OCI-LY7 (cell line): ENCODE data around the gene WNT7A. TPM values are rescaled to one million over a fixed set of nuclear protein-coding genes. Genes with fewer than 3 reads are reported as not detected.

Source experiments
- BruUV-seq: library from RNA; stranded (reverse); fragments of 400-500 nt; replicated peaks from 2 replicates; lab custom pipeline; 2021; lab: Mats Ljungman, UMichigan
- CTCF ChIA-PET: fragments of 300-600 bp; sonication (Branson Sonifier 250); formaldehyde crosslinking; loops from one replicate; lab custom pipeline; 2022; ENCODE audit warnings: antibody characterized with exemption; ENCODE audit not compliant: unreplicated experiment; lab: Charles Lee
- POLR2A ChIA-PET: fragments of 300-600 bp; sonication (Branson Sonifier 250); formaldehyde crosslinking; loops from one replicate; lab custom pipeline; 2022; ENCODE audit warnings: antibody characterized with exemption; lab: Charles Lee
- DNase-seq: peaks from one replicate; pipeline ENCODE4 v3.0.0-alpha.2; 2015; ENCODE audit warnings: low spot score
- H2AFZ ChIP-seq: fragments of 200-600 bp; sonication (generic), shearing (Covaris generic); 2 replicates; pipeline ENCODE4 v1.6.1; 2014; ENCODE audit warnings: mild to moderate bottlenecking, antibody characterized with exemption, low read length, moderate library complexity
- H3K27ac ChIP-seq: fragments of 200-600 bp; sonication (generic); 2 replicates; pipeline ENCODE4 v1.5.1; 2014; ENCODE audit warnings: mixed run types, low read depth, mild to moderate bottlenecking, moderate library complexity, low read length, inconsistent platforms; ENCODE audit not compliant: poor library complexity, severe bottlenecking
- H3K36me3 ChIP-seq: fragments of 200-600 bp; sonication (generic); 2 replicates; pipeline ENCODE4 v1.6.1; 2014; ENCODE audit warnings: mild to moderate bottlenecking, antibody characterized with exemption, low read length, moderate library complexity, mixed read lengths; ENCODE audit not compliant: insufficient read depth
- H3K4me1 ChIP-seq: fragments of 200-600 bp; sonication (generic); 2 replicates; pipeline ENCODE4 v1.5.1; 2014; ENCODE audit warnings: mild to moderate bottlenecking, low read length; ENCODE audit not compliant: insufficient read depth, poor library complexity, severe bottlenecking
- H3K4me2 ChIP-seq: fragments of 200-600 bp; sonication (generic); 2 replicates; pipeline ENCODE4 v1.6.1; 2014; ENCODE audit warnings: mild to moderate bottlenecking, low read length
- H3K4me3 ChIP-seq: fragments of 200-600 bp; sonication (generic); 2 replicates; pipeline ENCODE4 v1.5.1; 2014; ENCODE audit warnings: mild to moderate bottlenecking, low read depth, low read length; ENCODE audit not compliant: poor library complexity, severe bottlenecking
- H3K79me2 ChIP-seq: fragments of 200-600 bp; sonication (generic); 2 replicates; pipeline ENCODE4 v1.6.1; 2016; ENCODE audit warnings: low read depth, mild to moderate bottlenecking, low read length, moderate library complexity, mixed read lengths; ENCODE audit not compliant: insufficient read depth
- H3K9me2 ChIP-seq: fragments of 200-600 bp; sonication (generic); 2 replicates; pipeline ENCODE4 v1.6.1; 2016; ENCODE audit warnings: mild to moderate bottlenecking, low read length, mixed read lengths; ENCODE audit not compliant: insufficient read depth
- H3K9me3 ChIP-seq: fragments of 200-600 bp; sonication (generic); 2 replicates; pipeline ENCODE4 v1.6.1; 2014; ENCODE audit warnings: mild to moderate bottlenecking, mixed run types, low read length, mixed read lengths
- H4K20me1 ChIP-seq: fragments of 200-600 bp; sonication (generic); 2 replicates; pipeline ENCODE4 v1.6.1; 2014; ENCODE audit warnings: mild to moderate bottlenecking, antibody characterized with exemption, low read length, moderate library complexity, mixed read lengths; ENCODE audit not compliant: insufficient read depth
- EZH2phosphoT487 ChIP-seq: fragments of 200-600 bp; sonication (generic); IDR thresholded peaks from 2 replicates; pipeline ENCODE4 v1.6.1; 2018; ENCODE audit warnings: low read depth, borderline replicate concordance, mild to moderate bottlenecking, mixed run types, antibody characterized with exemption, low read length, moderate library complexity, mixed read lengths
- intact Hi-C: fragments of 100-400 bp; cut with micrococcal nuclease; formaldehyde crosslinking; loops from one replicate; pipeline ENCODE4 v1.10.0; 2022; ENCODE audit not compliant: unreplicated experiment
- total RNA-seq, 2 experiments: library from RNA; depleted of rRNA in 1 of 2; stranded (reverse); fragments of >200 nt in 1 of 2; shearing (Covaris generic) in 1 of 2; gene quantifications; 2 replicates each; pipeline ENCODE4 v1.2.3, GENCODE V29; 2014 to 2022
- TF ChIP-seq, protein P1 (sequence below): fragments of 200-600 bp; sonication (generic); conservative IDR thresholded peaks from 2 replicates; pipeline ENCODE4 v1.5.1; 2014; ENCODE audit warnings: mild to moderate bottlenecking, antibody characterized with exemption, low read length, moderate library complexity, mixed read lengths

The WNT7A gene
- total RNA-seq, 2 experiments from 2014 or later, result not detected

DNA sequence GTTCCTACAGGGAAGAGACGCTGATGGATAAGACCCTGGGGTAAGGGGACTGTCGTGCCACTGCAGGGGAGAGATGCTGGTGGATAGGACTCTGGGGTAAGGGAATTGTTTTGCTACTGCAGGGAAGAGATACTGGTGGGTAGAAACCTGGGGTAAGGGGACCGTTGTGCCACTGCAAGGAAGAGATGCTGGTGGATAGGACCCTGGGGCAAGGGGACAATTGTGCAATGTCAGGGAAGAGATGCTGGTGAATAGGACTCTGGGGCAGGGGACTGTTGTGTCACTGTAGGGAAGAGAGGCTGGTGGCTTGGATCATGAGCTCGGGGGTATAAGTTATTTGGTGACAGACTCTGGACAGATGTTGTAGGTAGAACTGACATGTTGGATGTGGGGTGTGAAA lies 37.6 kb downstream of the WNT7A start:
- H3K9me2 ChIP-seq, result no peaks in the 10 kb centered on the region
- intact Hi-C loops, result no loop called here
- POLR2A ChIA-PET, result interaction anchor here (0.7 kb wide), 1 partner anchor 211 kb away, joined by 3 read pairs; no protein-coding TSS in a partner anchor
- no peaks in the 10 kb centered on the region for H3K9me3 ChIP-seq
- H3K4me3 ChIP-seq, result no peak overlapping the region
- H3K4me2 ChIP-seq, result no peak overlapping the region
- no peak for TF ChIP-seq EZH2phosphoT487
- TF ChIP-seq, protein P1, sequence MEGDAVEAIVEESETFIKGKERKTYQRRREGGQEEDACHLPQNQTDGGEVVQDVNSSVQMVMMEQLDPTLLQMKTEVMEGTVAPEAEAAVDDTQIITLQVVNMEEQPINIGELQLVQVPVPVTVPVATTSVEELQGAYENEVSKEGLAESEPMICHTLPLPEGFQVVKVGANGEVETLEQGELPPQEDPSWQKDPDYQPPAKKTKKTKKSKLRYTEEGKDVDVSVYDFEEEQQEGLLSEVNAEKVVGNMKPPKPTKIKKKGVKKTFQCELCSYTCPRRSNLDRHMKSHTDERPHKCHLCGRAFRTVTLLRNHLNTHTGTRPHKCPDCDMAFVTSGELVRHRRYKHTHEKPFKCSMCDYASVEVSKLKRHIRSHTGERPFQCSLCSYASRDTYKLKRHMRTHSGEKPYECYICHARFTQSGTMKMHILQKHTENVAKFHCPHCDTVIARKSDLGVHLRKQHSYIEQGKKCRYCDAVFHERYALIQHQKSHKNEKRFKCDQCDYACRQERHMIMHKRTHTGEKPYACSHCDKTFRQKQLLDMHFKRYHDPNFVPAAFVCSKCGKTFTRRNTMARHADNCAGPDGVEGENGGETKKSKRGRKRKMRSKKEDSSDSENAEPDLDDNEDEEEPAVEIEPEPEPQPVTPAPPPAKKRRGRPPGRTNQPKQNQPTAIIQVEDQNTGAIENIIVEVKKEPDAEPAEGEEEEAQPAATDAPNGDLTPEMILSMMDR, result no peak
- H3K27ac ChIP-seq, result no peak overlapping the region
- no peaks in the 10 kb centered on the region for H3K4me1 ChIP-seq
- DNase-seq, result no peak
- H2AFZ ChIP-seq, result no peak overlapping the region
- no peaks in the 10 kb centered on the region for H4K20me1 ChIP-seq
- H3K36me3 ChIP-seq, result no peaks in the 10 kb centered on the region
- H3K79me2 ChIP-seq, result no peaks in the 10 kb centered on the region
- BruUV-seq, result no TSS peak
- CTCF ChIA-PET, result no interaction called here

DNA sequence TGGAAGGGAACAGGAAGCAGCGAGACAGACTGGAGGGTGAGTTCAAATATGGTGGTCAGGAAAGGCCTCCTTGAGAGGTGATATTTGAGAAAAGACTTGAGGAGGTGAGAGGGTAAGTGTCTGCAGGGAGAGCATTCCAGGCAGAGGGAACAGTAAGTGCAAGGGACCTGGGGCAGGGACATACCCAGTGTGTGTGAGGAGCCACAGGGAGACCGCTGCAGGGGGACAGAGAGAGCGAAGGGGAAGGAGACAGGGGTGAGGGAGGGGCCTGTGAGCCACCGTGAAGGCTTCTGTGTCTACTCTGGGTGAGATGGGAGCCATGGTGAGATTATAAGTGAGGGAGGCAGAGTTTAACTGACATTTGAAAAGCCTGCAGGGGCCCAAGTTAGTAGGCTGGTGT lies 38.0 kb downstream of the WNT7A start:
- intact Hi-C loops, result no loop called here
- Histone ChIP-seq H2AFZ (no peak overlapping the region), H3K4me2 (no peak overlapping the region), H3K9me3 (no peaks in the 10 kb centered on the region), H3K4me1 (no peaks in the 10 kb centered on the region), H3K36me3 (no peaks in the 10 kb centered on the region), H4K20me1 (no peaks in the 10 kb centered on the region), H3K9me2 (no peaks in the 10 kb centered on the region), H3K27ac (no peak overlapping the region), H3K4me3 (no peak overlapping the region), H3K79me2 (no peaks in the 10 kb centered on the region)
- CTCF ChIA-PET, result no interaction called here
- TF ChIP-seq, protein P1, result no peak
- TF ChIP-seq EZH2phosphoT487, result no peak
- DNase-seq, result no peak
- POLR2A ChIA-PET, result no interaction called here
- no TSS peak for BruUV-seq

DNA sequence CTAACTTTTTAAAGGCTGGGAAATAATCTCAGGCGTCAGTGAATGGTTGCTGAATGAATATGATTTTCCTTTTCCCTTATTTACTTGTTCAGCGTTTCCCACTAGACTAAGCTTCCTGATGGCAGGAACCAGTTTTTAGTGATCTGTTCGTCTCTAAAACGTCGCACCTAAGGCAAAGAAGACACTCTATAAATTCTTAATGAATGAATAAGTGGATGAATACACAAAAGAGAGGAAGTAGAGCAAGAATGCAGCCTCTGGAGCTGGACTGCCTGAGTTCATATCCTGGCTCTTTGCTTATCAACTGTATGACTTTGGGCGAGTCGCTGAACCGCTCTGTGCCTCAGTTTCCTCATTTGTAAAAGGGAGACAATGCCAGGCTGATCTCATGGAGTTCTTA lies 38.7 kb downstream of the WNT7A start:
- no peak overlapping the region for H3K4me2 ChIP-seq
- H3K4me3 ChIP-seq, result no peak overlapping the region
- H3K27ac ChIP-seq, result no peak overlapping the region
- H2AFZ ChIP-seq, result no peak overlapping the region
- no peaks in the 10 kb centered on the region for H3K36me3 ChIP-seq
- POLR2A ChIA-PET, result no interaction called here
- CTCF ChIA-PET, result no interaction called here
- no peak for DNase-seq
- TF ChIP-seq, protein P1, result no peak
- TF ChIP-seq EZH2phosphoT487, result no peak
- intact Hi-C loops, result no loop called here
- no peaks in the 10 kb centered on the region for H3K79me2 ChIP-seq
- no peaks in the 10 kb centered on the region for H3K9me3 ChIP-seq
- BruUV-seq, result no TSS peak
- H4K20me1 ChIP-seq, result no peaks in the 10 kb centered on the region
- H3K9me2 ChIP-seq, result no peaks in the 10 kb centered on the region
- H3K4me1 ChIP-seq, result no peaks in the 10 kb centered on the region
